Endothelial cell of umbilical vein (primary cell): ENCODE data around the gene TRIM36. TPM values are rescaled to one million over a fixed set of nuclear protein-coding genes. Genes with fewer than 3 reads are reported as not detected.

Source experiments
- BruUV-seq: library from RNA; stranded (reverse); fragments of 400-500 nt; replicated peaks from 2 replicates; lab custom pipeline; 2021; lab: Mats Ljungman, UMichigan
- CTCF ChIA-PET: fragments of 300-600, 350-600 bp; sonication (Branson Sonifier 250); formaldehyde crosslinking; loops from one replicate; lab custom pipeline; 2021; ENCODE audit warnings: antibody characterized with exemption, inconsistent platforms; lab: Charles Lee
- POLR2A ChIA-PET: fragments of 300-600, 350-600 bp; sonication (Branson Sonifier 250); formaldehyde crosslinking; loops from one replicate; lab custom pipeline; 2021; ENCODE audit warnings: antibody characterized with exemption, inconsistent platforms; lab: Charles Lee
- DNase-seq: peaks from one replicate; pipeline ENCODE4 v3.0.0-alpha.2; 2011; ENCODE audit warnings: low read depth, low spot score
- FAIRE-seq: peaks from 2 replicates; lab custom pipeline; 2011; peaks lifted over from hg19 to GRCh38; lab: Jason Lieb, UNC
- H2AFZ ChIP-seq: 2 replicates; pipeline ENCODE4 v1.6.0; 2012; ENCODE audit warnings: low read depth, low read length, control low read depth, inconsistent platforms
- H3K27ac ChIP-seq: 2 replicates; pipeline ENCODE4 v1.5.1; 2011; ENCODE audit warnings: low read depth, mild to moderate bottlenecking, control low read depth, low read length, moderate library complexity; ENCODE audit not compliant: insufficient read depth
- H3K27me3 ChIP-seq, 2 experiments: 2 replicates each; pipeline versions ENCODE4 v1.6.0 to v1.6.1; 2011; ENCODE audit warnings: low read length in 2 of 2, mixed read lengths in 1 of 2; ENCODE audit not compliant: control insufficient read depth in 2 of 2, insufficient read depth in 2 of 2
- H3K36me3 ChIP-seq, 2 experiments: 2 replicates in 1 of 2; 3 replicates in 1 of 2; pipeline ENCODE4 v1.5.1; 2011; ENCODE audit warnings: low read length in 2 of 2, mild to moderate bottlenecking in 1 of 2, moderate library complexity in 1 of 2; ENCODE audit not compliant: control insufficient read depth in 2 of 2, insufficient read depth in 2 of 2; ENCODE audit errors: extremely low read depth in 1 of 2
- H3K4me1 ChIP-seq: 3 replicates; pipeline ENCODE4 v1.5.1; 2011; ENCODE audit warnings: mild to moderate bottlenecking, low read length; ENCODE audit not compliant: control insufficient read depth, insufficient read depth; ENCODE audit errors: extremely low read depth
- H3K4me2 ChIP-seq: 2 replicates; pipeline ENCODE4 v1.6.1; 2011; ENCODE audit warnings: low read length, control low read depth, mixed read lengths; ENCODE audit not compliant: insufficient read depth
- H3K4me3 ChIP-seq, 3 experiments: fragments of 200-600 bp in 1 of 3; sonication (generic), shearing (Covaris generic) in 1 of 3; replicated peaks in 1 of 3; 2 replicates each; pipeline ENCODE4 v1.5.1; 2011 to 2016; ENCODE audit warnings: control low read depth in 3 of 3, low read length in 3 of 3, mild to moderate bottlenecking in 2 of 3, inconsistent platforms in 1 of 3, low read depth in 1 of 3, moderate library complexity in 1 of 3; ENCODE audit not compliant: insufficient read depth in 1 of 3
- H3K79me2 ChIP-seq: 2 replicates; pipeline ENCODE4 v1.6.0; 2012; ENCODE audit warnings: low read length, inconsistent platforms; ENCODE audit not compliant: control insufficient read depth, insufficient read depth
- H3K9ac ChIP-seq: replicated peaks from 2 replicates; pipeline ENCODE3; 2011; ENCODE audit warnings: low read length, control low read depth; ENCODE audit not compliant: insufficient read depth; ENCODE audit errors: extremely low read depth
- H3K9me1 ChIP-seq: replicated peaks from 3 replicates; pipeline ENCODE4 v1.6.0; 2011; ENCODE audit warnings: mild to moderate bottlenecking, low read length; ENCODE audit not compliant: control insufficient read depth, insufficient read depth; ENCODE audit errors: extremely low read depth
- H3K9me3 ChIP-seq: replicated peaks from 2 replicates; pipeline ENCODE4 v1.5.1; 2012; ENCODE audit warnings: low read length, inconsistent platforms; ENCODE audit not compliant: control insufficient read depth, insufficient read depth
- H4K20me1 ChIP-seq: replicated peaks from 2 replicates; pipeline ENCODE3; 2011; ENCODE audit warnings: mild to moderate bottlenecking, low read length; ENCODE audit not compliant: control insufficient read depth, insufficient read depth; ENCODE audit errors: extremely low read depth
- EZH2 ChIP-seq: IDR thresholded peaks from 2 replicates; pipeline ENCODE4 v1.6.1; 2012; ENCODE audit warnings: borderline replicate concordance, low read depth, mild to moderate bottlenecking, moderate library complexity, low read length, inconsistent platforms; ENCODE audit not compliant: severe bottlenecking
- FOS ChIP-seq: IDR thresholded peaks from 2 replicates; pipeline ENCODE4 v1.6.1; 2011; ENCODE audit warnings: mild to moderate bottlenecking, low read length, moderate library complexity, borderline replicate concordance; ENCODE audit not compliant: insufficient read depth
- GATA2 ChIP-seq: IDR thresholded peaks from 2 replicates; pipeline ENCODE4 v1.7.0; 2011; ENCODE audit warnings: low read depth, mild to moderate bottlenecking, moderate library complexity, mixed read lengths, low read length; ENCODE audit not compliant: insufficient read length, insufficient read depth
- JUN ChIP-seq: IDR thresholded peaks from 2 replicates; pipeline ENCODE4 v1.6.1; 2011; ENCODE audit warnings: borderline replicate concordance, low read depth; ENCODE audit not compliant: insufficient read length, insufficient read depth
- MAX ChIP-seq: IDR thresholded peaks from 2 replicates; pipeline ENCODE4 v1.6.1; 2011; ENCODE audit not compliant: insufficient read depth, insufficient read length
- POLR2A ChIP-seq: IDR thresholded peaks from 2 replicates; pipeline ENCODE4 v1.6.1; 2012; ENCODE audit warnings: low read depth, mild to moderate bottlenecking, control low read depth, low read length
- dilution Hi-C: fragments of 300-500 bp; cut with MboI; formaldehyde crosslinking; loops from one replicate; pipeline ENCODE4 v1.15.0; 2019; ENCODE audit warnings: low sequenced_read_pairs; ENCODE audit not compliant: extremely low pct_ligation_motif_present
- intact Hi-C: fragments of 100-400 bp; cut with micrococcal nuclease; formaldehyde crosslinking; loops from one replicate; pipeline ENCODE4 v1.10.0; 2022
- polyA plus RNA-seq, 4 experiments: library from polyadenylated mRNA; depleted of rRNA in 3 of 4; stranded (reverse) in 3 of 4; unstranded in 1 of 4; fragments of >200 nt; gene quantifications; 2 replicates each; pipeline versions ENCODE4 v1.2.1 to v1.2.3, GENCODE V29; 2011 to 2012; ENCODE audit warnings: missing spikeins in 1 of 4
- total RNA-seq: library from RNA; stranded (reverse); gene quantifications from 2 replicates; pipeline ENCODE4 v1.2.3, GENCODE V29; 2021

Gene TRIM36
- total and polyA plus RNA-seq, 2 donors (not counting 3 experiments of a cell fraction or from before 2014, with no cell fraction given): 0.76 to 1.2 TPM

GRCh38 chr5:115186794-115187193 is 17.1 kb upstream of the TRIM36 start:
- Histone ChIP-seq H3K4me1 (no peaks in the 10 kb centered on the region), H3K4me2 (no peak overlapping the region), H2AFZ (no peak overlapping the region), H3K79me2 (no peaks in the 10 kb centered on the region), H3K9me1 (no peaks in the 10 kb centered on the region), H3K9ac (no peak overlapping the region), H3K36me3 (no peaks in the 10 kb centered on the region), H4K20me1 (no peaks in the 10 kb centered on the region), H3K4me3 (no peak overlapping the region), H3K27ac (no peak overlapping the region), H3K27me3 (peaks cover 13 to 24% of the 10 kb centered on the region in 2 experiments), H3K9me3 (no peaks in the 10 kb centered on the region)
- DNase-seq: no peak
- POLR2A ChIA-PET: no interaction called here
- intact Hi-C loops: loop anchor here (10.0 kb wide), 1 partner anchor 398 kb away; no protein-coding TSS in a partner anchor
- CTCF ChIA-PET: interaction anchor here (1.0 to 1.4 kb wide), 2 partner anchors 10 to 26 kb away, joined by 3 to 4 read pairs; no protein-coding TSS in a partner anchor
- FAIRE-seq: no peak
- dilution Hi-C loops: no loop called here
- TF ChIP-seq FOS (no peak), JUN (no peak), EZH2 (no peak), POLR2A (no peak), MAX (no peak)
- BruUV-seq: no TSS peak

- no peak for DNase-seq
- no peak overlapping the region for H2AFZ ChIP-seq
- ChIA-PET POLR2A (no interaction called here), CTCF (no interaction called here)
- BruUV-seq: no TSS peak
- no peak overlapping the region for H3K9ac ChIP-seq
- intact Hi-C loops (loop anchor here (10.0 kb wide), 1 partner anchor 400 kb away; no protein-coding TSS in a partner anchor), dilution Hi-C loops (no loop called here)
- no peaks in the 10 kb centered on the region for H3K9me3 ChIP-seq
- H3K4me2 ChIP-seq: no peak overlapping the region
- H3K4me3 ChIP-seq: no peak overlapping the region
- no peaks in the 10 kb centered on the region for H4K20me1 ChIP-seq
- H3K4me1 ChIP-seq: peaks cover 2% of the 10 kb centered on the region
- FAIRE-seq: no peak
- TF ChIP-seq FOS (no peak), JUN (no peak), GATA2 (no peak)
- no peaks in the 10 kb centered on the region for H3K36me3 ChIP-seq
- H3K27ac ChIP-seq: no peak overlapping the region
- H3K9me1 ChIP-seq: no peaks in the 10 kb centered on the region
- no peaks in the 10 kb centered on the region for H3K79me2 ChIP-seq
- H3K27me3 ChIP-seq: peaks cover 32 to 44% of the 10 kb centered on the region in 2 experiments
Measured at GRCh38 chr5:115184770-115185169, 15.1 kb upstream of the TRIM36 start.
